ENCODE data around the gene CLUH.

The CLUH gene

GRCh38 chr17:2688351-2689342, 22.9 kb downstream of the CLUH start:
- no peak for TF ChIP-seq CTCF (conservative IDR thresholded peaks at IDR 0.05; ENCODE audit: control insufficient read depth, insufficient read depth, low read depth, low read length)
- H3K4me3 ChIP-seq (ENCODE audit: control insufficient read depth, low read depth, low read length) = no peak overlapping the region
- DNase-seq (ENCODE audit: low read depth) = no peak

- no peak overlapping the region for H3K4me3 ChIP-seq (ENCODE audit: control insufficient read depth, low read depth, low read length)
- no peak for DNase-seq (ENCODE audit: low read depth)
- TF ChIP-seq CTCF (conservative IDR thresholded peaks at IDR 0.05; ENCODE audit: control insufficient read depth, insufficient read depth, low read depth, low read length) = no peak
Measured at GRCh38 chr17:2687074-2687418, 24.5 kb downstream of the CLUH start.

GRCh38 chr17:2685696-2686095, 25.9 kb downstream of the CLUH start:
- no peak for DNase-seq (ENCODE audit: low read depth)
- TF ChIP-seq CTCF (conservative IDR thresholded peaks at IDR 0.05; ENCODE audit: control insufficient read depth, insufficient read depth, low read depth, low read length) = no peak
- no peak overlapping the region for H3K4me3 ChIP-seq (ENCODE audit: control insufficient read depth, low read depth, low read length)

- no peak for TF ChIP-seq CTCF (conservative IDR thresholded peaks at IDR 0.05; ENCODE audit: control insufficient read depth, insufficient read depth, low read depth, low read length)
- no peak overlapping the region for H3K4me3 ChIP-seq (ENCODE audit: control insufficient read depth, low read depth, low read length)
- no peak for DNase-seq (ENCODE audit: low read depth)
Measured at GRCh38 chr17:2684549-2684948, 27.0 kb downstream of the CLUH start.

GRCh38 chr17:2683912-2684311, 27.7 kb downstream of the CLUH start:
- DNase-seq (ENCODE audit: low read depth) = no peak
- no peak for TF ChIP-seq CTCF (conservative IDR thresholded peaks at IDR 0.05; ENCODE audit: control insufficient read depth, insufficient read depth, low read depth, low read length)
- no peak overlapping the region for H3K4me3 ChIP-seq (ENCODE audit: control insufficient read depth, low read depth, low read length)

GRCh38 chr17:2682176-2682938, 29.2 kb downstream of the CLUH start:
- no peak for DNase-seq (ENCODE audit: low read depth)

More at GRCh38 chr17:2682176-2682938, 29.2 kb downstream of the CLUH start:
- H3K4me3 ChIP-seq (ENCODE audit: control insufficient read depth, low read depth, low read length) = no peak overlapping the region
- TF ChIP-seq CTCF (conservative IDR thresholded peaks at IDR 0.05; ENCODE audit: control insufficient read depth, insufficient read depth, low read depth, low read length) = no peak
